Non-pigmented ciliary epithelial cell (primary cell): ENCODE results near the gene CEACAM19.
"Not testable (repeated sequence)": the region's sequence is repeated elsewhere in the genome, so short reads cannot be mapped to it uniquely, and the experiment has no call there.

Source experiments
- DNase-seq: peaks from one replicate; pipeline ENCODE4 v3.0.0-alpha.2; 2010; ENCODE audit warnings: low read depth

CEACAM19 gene

DNA sequence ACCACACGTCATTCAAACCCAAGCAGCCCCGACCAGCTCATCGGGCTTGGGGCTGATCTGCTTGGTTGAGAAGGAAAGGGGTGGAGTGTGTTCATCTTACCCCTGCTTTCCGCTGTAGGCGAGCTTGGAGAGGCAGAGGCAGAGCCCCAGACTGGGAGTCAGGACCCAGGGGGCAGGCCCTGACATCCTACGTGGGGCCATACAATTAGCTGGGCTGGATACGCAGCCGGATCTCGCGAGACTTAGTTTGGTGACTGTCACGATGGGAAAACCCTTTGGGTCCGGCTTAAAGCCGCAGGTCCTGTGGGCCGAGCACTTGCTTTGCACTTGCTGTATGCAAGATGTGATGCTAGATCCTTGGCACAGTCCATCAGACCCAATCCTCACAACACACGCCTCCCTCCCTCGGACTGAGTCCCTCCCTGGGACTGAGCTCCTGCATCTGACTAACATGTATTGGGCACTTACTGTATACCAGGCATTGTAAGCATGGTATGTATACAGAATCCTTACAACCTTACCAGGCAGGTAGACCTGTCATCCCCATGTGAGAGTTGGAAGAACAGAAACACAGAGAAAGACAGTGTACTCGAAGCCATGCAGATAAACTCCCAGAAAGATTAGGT, 31.4 kb downstream of the CEACAM19 start:
- no peak for DNase-seq

DNA sequence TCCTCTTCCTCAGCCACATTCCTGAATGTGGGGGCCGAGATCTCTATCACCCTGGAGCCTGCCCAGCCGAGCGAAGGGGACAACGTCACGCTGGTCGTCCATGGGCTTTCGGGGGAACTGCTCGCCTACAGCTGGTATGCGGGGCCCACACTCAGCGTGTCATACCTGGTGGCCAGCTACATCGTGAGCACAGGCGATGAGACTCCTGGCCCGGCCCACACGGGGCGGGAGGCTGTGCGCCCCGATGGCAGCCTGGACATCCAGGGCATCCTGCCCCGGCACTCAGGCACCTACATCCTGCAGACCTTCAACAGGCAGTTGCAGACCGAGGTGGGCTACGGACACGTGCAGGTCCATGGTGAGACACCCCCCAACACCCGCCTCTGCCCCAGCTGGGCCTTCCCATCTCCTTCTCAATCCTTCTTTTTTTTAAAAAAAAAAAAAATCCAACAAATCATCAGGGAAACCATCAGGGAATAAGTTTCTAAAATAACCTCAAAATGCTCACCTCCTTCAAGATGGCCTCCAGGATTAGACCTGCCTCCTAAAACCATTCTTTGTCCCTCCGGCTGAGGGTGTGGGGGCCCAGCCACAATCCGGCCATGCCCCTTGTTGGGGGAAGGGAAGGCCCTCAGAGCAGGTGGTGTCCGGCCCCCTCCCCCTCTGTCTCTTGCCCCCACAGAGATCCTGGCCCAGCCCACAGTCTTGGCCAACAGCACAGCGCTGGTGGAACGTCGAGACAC, 32.2 kb downstream of the CEACAM19 start:
- no peak for DNase-seq

DNA sequence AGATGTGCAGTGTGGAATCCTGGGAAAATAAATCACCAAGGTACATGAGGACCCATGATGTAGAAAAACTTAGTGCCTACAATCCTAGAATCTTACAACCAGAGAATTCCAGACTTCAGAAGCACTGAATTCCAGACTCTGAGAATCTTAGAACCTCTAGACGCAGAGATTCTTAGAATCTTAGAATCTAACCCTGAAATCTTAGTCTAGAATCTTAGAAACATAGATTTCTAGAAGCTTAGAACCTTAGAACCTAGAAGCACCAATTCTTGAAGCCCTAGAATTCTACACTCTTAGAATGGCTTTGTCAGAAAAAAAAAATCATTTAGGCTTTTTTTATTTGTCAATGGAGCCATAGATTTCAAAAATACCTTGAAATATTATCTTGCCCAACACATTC, 33.7 kb downstream of the CEACAM19 start:
- no peak for DNase-seq

DNA sequence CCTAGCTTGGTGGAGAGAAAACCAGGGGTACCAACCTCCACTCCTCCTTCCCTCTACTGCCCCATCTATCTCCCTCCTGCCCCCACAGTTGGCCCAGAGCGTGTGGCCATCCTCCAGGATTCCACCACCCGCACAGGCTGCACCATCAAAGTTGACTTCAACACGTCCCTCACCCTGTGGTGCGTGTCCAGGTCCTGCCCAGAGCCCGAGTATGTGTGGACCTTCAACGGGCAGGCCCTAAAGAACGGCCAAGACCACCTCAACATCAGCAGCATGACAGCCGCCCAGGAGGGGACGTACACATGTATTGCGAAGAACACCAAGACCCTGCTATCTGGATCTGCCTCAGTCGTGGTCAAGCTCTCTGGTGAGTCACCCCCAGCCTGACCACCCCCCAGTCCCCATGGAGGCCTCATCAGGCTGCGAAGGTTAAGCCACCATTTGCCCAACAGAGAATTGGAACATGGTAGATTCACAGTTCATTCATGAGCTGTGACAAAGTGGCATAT, 34.3 kb downstream of the CEACAM19 start:
- no peak for DNase-seq

DNA sequence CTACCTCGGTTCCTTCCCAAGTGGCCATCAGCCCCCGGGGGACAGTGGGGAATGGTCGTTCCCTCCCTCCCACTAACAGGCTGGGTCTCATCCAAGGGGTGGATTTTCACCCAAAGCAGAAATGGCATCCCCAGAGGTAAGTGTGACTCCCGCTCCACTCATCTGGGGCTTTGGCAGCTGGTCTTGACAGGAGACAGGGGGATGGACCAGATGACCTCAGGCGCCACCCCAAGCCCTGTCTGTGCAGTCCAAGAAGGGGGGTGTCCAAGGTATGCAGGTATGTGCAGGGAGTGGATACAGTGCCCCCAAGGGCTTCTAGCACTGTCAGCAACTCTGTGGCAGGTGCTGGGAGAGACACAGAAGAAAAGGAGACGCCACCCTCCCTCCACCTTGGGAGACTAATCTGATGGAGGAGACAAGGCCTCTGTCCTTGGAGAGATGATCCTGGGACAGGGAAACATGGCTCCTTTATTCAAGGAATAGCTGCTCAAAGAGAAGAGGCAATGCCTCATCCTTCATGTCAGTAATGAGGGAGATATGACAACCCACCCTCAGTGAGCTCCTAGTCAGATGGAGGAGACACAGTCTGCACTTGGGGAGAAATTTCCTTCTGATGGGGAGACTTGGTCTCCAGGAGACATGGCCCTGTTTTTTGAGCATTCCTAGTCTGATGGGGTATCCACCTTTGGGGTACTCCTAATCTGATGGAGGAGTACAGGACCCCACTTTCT, 35.4 kb downstream of the CEACAM19 start:
- DNase-seq, result no peak

DNA sequence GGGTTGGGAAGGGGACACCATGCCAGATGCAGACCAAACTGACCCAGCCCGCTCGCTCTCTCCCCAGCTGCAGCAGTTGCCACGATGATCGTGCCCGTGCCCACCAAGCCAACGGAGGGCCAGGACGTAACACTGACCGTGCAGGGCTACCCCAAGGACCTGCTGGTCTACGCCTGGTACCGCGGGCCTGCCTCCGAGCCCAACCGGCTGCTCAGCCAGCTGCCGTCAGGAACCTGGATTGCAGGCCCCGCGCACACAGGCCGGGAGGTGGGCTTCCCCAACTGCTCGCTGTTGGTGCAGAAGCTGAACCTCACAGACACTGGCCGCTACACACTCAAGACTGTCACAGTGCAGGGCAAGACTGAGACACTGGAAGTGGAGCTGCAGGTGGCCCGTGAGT, 36.5 kb downstream of the CEACAM19 start:
- no peak for DNase-seq

DNA sequence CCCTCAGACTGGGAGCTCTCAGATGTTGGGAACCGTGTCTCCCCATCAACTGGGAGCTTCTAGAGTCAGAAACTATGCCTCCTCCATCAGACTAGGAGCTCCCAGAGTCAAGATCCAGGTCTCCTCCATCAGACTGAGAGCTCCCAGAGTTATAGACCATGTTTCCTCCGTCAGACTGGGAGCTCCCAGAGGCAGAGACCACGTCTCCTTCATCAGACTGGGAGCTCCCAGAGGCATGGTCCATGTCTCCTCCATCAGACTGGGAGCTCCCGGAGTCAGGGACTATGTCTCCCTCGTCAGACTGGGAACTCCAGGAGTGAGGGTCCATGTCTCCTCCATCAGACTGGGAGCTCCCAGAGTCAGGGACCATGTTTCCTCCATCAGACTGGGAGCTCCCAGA, 37.7 kb downstream of the CEACAM19 start:
- DNase-seq, result no peak

DNA sequence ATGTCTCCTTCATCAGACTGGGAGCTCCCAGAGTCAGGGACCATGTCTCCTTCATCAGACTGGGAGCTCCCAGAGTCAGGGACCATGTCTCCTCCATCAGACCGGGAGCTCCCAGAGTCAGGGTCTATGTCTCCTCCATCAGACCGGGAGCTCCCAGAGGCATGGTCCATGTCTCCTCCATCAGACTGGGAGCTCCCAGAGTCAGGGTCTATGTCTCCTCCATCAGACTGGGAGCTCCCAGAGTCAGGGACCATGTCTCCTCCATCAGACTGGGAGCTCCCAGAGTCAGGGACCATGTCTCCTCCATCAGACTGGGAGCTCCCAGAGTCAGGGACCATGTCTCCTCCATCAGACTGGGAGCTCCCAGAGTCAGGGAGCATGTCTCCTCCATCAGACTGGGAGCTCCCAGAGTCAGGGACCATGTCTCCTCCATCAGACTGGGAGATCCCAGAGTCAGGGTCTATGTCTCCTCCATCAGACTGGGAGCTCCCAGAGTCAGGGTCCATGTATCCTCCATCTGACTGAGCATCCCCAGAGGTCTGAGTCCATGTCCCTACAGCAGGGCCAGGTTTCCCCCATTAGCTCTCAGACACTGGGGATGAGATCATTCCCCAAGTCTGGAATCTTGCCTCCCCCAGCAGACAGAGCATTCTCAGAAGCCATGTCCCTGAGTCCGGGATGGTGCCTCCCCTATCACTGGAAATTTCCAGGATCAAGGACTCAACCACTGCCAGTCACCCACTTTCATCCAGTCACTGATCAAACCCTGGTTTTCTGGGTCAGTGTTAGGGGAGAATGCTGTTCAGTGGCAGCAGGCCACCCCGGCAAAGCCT, 38.4 kb downstream of the CEACAM19 start:
- DNase-seq, result not testable (repeated sequence)

DNA sequence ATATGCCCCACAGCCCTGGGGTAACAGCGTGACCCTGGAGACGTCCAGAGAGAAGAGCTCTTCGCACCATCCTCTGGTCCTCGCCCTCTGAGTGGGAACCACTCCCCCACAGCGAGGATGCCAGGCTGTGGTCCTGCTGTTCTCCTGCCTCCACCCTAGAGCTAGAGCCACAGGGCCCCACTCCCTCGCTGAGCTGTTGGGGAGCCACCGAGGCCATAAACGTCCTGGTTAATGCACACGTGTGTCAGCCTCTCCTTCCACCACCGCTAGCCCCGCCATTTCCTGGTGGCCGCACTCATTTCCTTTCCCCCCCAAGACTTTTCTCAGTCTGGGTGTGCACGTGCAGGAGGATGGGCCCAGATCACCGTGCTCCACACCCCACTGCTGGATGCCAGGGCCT, 39.2 kb downstream of the CEACAM19 start:
- no peak for DNase-seq

DNA sequence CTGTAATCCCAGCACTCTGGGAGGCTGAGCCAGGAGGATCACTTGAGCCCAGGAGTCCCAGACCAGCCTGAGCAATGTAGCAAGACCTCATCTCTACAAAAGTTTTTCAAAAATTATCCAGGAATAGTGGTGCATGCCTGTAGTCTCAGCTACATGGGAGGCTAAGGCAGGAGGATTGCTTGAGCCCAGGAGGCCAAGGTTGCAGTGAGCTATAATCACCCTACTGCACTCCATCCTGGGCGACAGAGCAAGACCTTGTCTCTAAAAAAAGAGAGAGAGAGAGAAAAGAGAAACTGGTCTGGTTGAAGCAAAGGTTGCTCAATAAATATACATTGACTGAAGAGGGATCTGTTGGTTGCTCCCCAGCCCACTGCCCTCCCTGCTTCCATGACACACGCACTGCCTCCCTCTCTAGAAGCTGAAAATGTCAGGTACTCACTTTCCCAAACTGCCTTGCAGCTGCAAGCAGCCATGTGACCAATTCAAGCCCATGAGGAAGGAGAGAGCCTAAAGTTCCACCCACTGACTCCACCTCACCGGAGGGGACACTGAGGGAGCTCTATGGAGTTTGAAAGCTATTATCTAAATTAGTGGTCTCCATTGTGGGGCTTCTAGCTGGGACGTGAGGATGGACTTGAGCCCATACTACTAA, 41.7 kb downstream of the CEACAM19 start:
- no peak for DNase-seq

DNA sequence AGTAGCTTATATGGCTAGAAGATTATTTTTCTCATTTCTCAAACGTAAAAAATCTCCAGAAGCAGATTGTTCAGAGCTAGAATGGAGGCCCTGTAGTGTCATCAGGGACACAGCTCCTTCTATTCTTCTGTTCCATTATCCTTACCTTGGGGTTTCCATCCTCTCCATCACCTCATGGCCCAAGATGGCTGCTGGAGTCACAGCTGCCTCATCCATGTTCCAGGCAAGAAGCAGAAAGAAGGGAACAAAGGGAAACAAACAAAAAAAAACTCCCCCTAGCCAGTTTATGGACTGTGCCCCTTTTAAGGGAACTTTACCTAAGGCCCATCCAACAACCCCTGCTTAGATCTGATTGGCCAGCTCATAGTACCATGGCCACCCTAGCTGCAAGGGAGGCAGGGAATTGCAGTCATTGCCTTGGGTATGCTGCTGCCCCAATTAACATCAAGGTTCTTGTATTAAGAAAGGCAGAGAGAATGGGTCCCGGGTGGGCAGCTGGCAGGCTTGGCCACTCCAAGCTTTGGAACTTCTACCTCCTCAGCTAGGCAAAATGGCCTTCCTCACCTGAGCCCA, 43.4 kb downstream of the CEACAM19 start:
- no peak for DNase-seq

DNA sequence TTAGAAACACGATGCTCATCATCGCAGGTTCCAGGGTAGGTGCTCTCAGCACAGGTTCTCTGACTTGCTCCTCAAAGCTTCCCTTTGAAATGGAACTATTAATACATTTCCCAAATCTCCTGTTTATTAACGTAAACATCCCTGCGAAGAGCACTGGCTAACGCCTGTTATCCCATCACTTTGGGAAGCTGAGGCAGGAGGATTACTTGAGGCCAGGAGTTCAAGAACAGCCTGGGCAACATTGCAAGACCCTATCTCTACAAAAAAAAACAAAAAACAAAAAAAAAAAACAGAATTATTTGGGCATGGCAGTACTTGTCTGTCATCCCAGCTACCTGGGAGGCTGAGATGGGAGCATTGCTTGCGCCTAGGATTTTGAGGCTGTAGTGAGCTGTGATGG, 46.3 kb downstream of the CEACAM19 start:
- no peak for DNase-seq

DNA sequence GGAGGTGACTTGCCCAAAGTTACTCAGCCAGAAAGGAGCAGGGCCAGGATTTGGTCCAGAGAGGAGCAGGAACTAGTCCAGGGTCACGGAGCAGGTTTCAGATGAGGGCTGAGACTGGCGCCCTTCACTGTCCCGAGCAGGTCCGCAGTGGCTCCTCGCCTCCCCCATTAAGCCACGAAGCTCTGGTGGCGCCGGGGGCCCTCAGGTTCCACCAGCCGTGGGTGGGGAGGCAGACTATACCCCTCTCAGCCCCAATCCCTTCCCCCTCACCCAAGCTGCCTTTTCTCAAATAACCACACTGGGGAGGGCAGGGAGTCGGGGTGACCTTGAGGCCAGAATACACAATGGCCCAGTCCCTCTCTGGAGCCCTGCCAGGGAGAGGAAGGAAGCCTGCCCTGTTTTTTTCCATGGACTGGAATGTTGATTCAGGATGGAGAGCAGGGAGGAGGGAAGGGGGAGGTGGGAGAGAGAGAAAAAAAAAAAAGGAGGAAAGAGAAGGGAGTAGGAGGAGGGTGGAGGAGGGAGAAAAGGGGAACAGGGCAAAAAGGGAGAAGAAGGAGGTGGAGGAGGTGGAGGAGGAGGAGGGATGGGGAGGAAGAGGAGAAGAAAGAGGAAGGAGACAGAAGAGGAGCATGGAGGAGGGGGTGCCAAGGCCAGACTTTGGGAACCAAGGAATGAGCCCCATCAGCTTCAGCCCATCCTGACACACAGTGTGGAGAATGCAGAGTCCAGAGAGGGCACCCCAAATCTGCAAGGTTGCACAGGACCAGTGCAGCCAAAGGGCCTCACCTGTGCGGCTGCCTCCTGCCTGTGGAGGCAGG, 47.4 kb downstream of the CEACAM19 start:
- DNase-seq, result no peak

DNA sequence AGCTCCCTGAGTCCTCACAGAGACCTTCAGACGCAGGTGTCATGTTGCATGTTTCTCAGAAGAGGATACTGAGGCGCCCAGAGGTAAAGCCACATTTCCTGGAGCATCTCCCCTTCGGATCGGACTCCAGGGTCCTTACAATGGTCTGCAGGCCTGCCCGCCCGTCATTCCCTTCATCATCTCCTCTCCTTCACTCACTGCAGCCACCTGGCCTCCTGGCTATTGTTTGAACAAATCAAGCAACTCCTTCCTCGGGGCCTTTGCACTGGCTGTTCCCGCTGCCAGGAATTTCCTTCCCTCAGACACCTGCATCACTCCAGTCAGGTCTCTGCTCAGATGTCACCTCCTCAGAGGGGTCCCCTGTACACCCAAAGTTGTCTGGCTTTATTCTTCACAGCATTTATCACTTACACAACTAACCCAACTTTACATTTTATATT, 48.0 kb downstream of the CEACAM19 start:
- DNase-seq, result no peak

DNA sequence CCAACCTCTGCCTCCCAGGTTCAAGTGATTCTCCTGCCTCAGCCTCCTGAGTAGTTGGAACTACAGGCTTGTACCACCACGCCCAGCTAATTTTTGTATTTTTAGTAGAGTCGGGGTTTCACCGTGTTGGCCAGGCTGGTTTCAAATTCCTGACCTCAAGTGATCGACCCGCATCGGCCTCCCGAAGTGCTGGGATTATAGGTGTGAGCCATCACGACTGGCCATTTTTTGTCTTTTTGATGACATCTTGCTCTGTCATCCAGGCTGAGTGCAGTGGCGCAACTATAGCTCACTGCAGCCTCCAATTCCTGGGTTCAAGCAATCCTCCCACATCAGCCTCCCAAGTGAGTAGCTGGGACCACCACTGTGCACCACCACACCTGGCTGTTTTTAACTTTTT, 49.1 kb downstream of the CEACAM19 start:
- DNase-seq, result not testable (repeated sequence)

DNA sequence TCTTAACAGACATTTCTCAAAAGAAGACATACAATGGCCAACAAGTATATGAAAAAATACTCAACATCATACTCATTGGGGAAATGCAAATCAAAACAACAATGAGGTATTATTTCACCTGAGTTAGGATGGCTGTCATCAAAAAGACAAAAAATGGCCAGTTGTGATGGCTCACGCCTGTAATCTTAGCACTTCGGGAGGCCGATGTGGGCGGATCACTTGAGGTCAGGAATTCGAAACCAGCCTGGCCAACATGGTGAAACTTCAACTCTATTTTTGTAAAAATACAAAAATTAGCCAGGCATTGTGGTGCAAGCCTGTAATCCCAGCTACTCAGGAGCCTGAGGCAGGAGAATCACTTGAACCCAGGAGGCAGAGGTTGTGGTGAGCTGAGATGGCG, 49.7 kb downstream of the CEACAM19 start:
- DNase-seq, result no peak

DNA sequence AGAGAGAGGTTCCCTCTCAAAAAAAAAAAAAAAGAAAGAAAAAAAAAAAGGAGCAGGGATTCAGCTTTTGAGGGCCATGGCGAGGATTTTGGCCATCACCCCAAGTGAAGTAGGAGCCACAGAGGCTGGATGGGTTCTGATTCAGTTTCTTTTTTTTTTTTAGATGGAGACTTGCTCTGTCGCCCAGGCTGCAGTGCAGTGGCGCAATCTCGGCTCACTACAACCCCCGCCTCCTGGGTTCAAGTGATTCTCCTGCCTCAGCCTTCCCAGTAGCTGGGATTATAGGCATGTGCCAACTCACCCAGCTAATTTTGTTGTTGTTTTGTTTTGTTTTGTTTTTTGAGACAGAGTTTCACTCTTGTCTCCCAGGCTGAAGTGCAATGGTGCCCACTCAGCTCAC, 50.1 kb downstream of the CEACAM19 start:
- DNase-seq, result not testable (repeated sequence)

DNA sequence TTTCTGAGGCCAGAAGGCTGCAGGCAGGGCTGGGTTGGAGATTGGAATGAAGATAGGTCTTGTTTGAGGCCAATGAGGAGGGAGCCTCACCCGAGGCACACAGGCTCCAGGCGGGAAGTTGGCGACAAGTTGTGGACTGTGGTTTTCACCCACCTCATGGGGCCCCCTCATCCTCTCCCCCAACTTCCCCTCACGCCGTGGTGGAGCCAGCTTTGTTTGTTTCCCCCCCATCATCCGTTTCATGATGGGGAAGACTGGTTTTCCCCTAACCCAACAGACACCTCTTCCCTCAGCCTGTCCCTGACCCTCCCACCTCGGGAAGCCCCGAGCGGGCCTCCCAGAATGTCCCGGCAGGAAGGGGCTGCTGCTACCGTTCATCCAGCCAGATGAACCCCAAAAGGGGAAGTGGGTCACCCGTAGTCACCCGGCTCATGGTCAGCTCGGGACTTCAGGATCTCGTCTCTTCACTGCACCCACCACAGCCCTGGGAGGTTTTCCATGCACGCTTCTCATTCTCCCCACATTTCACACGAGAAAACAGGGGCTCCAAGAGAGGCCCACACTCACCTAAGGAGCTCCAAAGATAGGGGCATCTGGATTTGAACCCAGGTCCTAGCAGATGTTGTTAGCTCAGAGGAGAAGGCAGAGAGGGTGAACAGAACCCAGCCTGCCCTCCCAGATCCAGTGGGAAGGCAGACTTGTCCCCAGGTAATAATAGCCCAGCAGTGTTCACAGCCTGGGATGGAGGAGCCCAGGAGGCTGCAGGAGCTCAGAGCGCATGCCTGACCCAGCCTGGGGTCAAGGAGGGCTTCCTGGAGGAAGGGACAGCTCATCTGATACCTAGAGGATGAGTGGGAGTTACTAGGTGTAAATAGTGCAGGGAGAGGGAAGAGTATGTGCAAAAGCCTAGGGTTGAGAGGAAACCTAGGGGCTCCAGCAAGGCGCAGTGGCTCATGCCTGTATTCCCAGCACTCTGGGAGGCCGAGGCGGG, 51.1 kb downstream of the CEACAM19 start:
- DNase-seq, result no peak
